Suprapubic skin (tissue), 4 donors: ENCODE measurements around the gene KATNIP. TPM values are rescaled to one million over a fixed set of nuclear protein-coding genes. Genes with fewer than 3 reads are reported as not detected.

Experiments
- DNase-seq, 2 donors: peaks; one replicate each; pipeline ENCODE4 v3.0.0-alpha.2; 2019; ENCODE audit warnings: low spot score in 2 of 2
- H3K27ac ChIP-seq: fragments of 200-600 bp; sonication (generic); one replicate; pipeline ENCODE4 v1.5.1; 2019
- H3K27me3 ChIP-seq: fragments of 200-600 bp; sonication (generic); one replicate; pipeline ENCODE4 v1.5.1; 2019
- H3K36me3 ChIP-seq: fragments of 200-600 bp; sonication (generic); one replicate; pipeline ENCODE4 v1.5.1; 2019
- H3K4me1 ChIP-seq: fragments of 200-600 bp; sonication (generic); one replicate; pipeline ENCODE4 v1.5.1; 2019
- H3K4me3 ChIP-seq: fragments of 200-600 bp; sonication (generic); one replicate; pipeline ENCODE4 v1.5.1; 2019; ENCODE audit warnings: mild to moderate bottlenecking
- H3K9me3 ChIP-seq: fragments of 200-600 bp; sonication (generic); one replicate; pipeline ENCODE4 v1.5.1; 2019
- CTCF ChIP-seq, 2 donors: fragments of 200-600 bp in 1 of 2; fragments of 450-650 bp in 1 of 2; sonication (generic) in 1 of 2; IDR thresholded peaks; one replicate each; pipeline ENCODE4 v1.5.1; 2016 to 2019; ENCODE audit warnings: antibody characterized with exemption in 2 of 2, mild to moderate bottlenecking in 1 of 2, moderate library complexity in 1 of 2
- EP300 ChIP-seq: sonication (generic); formaldehyde crosslinking; IDR thresholded peaks from one replicate; pipeline ENCODE4 v1.6.1; 2017; ENCODE audit warnings: antibody characterized with exemption
- POLR2A ChIP-seq, 2 donors: fragments of 450-650 bp; IDR thresholded peaks; one replicate each; pipeline ENCODE4 v1.6.1; 2017; ENCODE audit warnings: antibody characterized with exemption in 2 of 2, mild to moderate bottlenecking in 2 of 2, moderate library complexity in 2 of 2
- POLR2AphosphoS5 ChIP-seq, 3 donors: sonication (generic); formaldehyde crosslinking; IDR thresholded peaks; one replicate each; pipeline ENCODE4 v1.6.1; 2017; ENCODE audit warnings: antibody characterized with exemption in 3 of 3
- WGBS: methylation state at CpG from one replicate; pipeline ENCODE4 v1.1.5; 2018; 5-methylcytosine and 5-hydroxymethylcytosine counted together
- total RNA-seq, 4 donors: library from RNA; depleted of rRNA; stranded (reverse); fragments of >200 nt; gene quantifications; one replicate each; pipeline ENCODE4 v1.1.0, GENCODE V29; 2016

Gene KATNIP
- total RNA-seq, 4 donors from 2014 or later: 27.6 to 52.7 (median 32.1) TPM

GRCh38 chr16:27556471-27556870 lies 6.5 kb downstream of the KATNIP start:
- Histone ChIP-seq H3K27ac (no peak overlapping the region), H3K4me1 (no peaks in the 10 kb centered on the region), H3K36me3 (no peaks in the 10 kb centered on the region), H3K27me3 (no peaks in the 10 kb centered on the region), H3K4me3 (no peak overlapping the region), H3K9me3 (no peaks in the 10 kb centered on the region)
- no peak for DNase-seq
- 95% methylated on average over 1 of the region's 1 CpG for WGBS
- TF ChIP-seq POLR2A (IDR thresholded peaks at IDR 0.05): no peak
- no peak for TF ChIP-seq CTCF (IDR thresholded peaks at IDR 0.05)
- no peak for TF ChIP-seq POLR2AphosphoS5 (IDR thresholded peaks at IDR 0.05)

GRCh38 chr16:27558434-27558833 lies 8.5 kb downstream of the KATNIP start:
- no peaks in the 10 kb centered on the region for H3K9me3 ChIP-seq
- H3K36me3 ChIP-seq: no peaks in the 10 kb centered on the region
- no peaks in the 10 kb centered on the region for H3K4me1 ChIP-seq
- 82% methylated on average over 3 of the region's 3 CpGs for WGBS
- TF ChIP-seq EP300: no peak
- TF ChIP-seq POLR2A (IDR thresholded peaks at IDR 0.05): no peak
- TF ChIP-seq CTCF (IDR thresholded peaks at IDR 0.05): no peak
- no peak for TF ChIP-seq POLR2AphosphoS5 (IDR thresholded peaks at IDR 0.05)
- H3K4me3 ChIP-seq: no peak overlapping the region
- no peaks in the 10 kb centered on the region for H3K27me3 ChIP-seq
- DNase-seq: no peak
- no peak overlapping the region for H3K27ac ChIP-seq

- H3K27ac ChIP-seq: no peak overlapping the region
- no peak for TF ChIP-seq EP300
- TF ChIP-seq CTCF (IDR thresholded peaks at IDR 0.05): no peak
- TF ChIP-seq POLR2AphosphoS5 (IDR thresholded peaks at IDR 0.05): no peak
- TF ChIP-seq POLR2A (IDR thresholded peaks at IDR 0.05): no peak
- DNase-seq: no peak
- no peaks in the 10 kb centered on the region for H3K36me3 ChIP-seq
- H3K4me1 ChIP-seq: no peaks in the 10 kb centered on the region
- 83% methylated on average over 1 of the region's 1 CpG for WGBS
- no peaks in the 10 kb centered on the region for H3K27me3 ChIP-seq
- no peak overlapping the region for H3K4me3 ChIP-seq
- H3K9me3 ChIP-seq: no peaks in the 10 kb centered on the region
Measured at GRCh38 chr16:27558932-27559331, 9.0 kb downstream of the KATNIP start.

- Histone ChIP-seq H3K27ac (no peak overlapping the region), H3K9me3 (no peaks in the 10 kb centered on the region), H3K4me3 (no peak overlapping the region), H3K36me3 (no peaks in the 10 kb centered on the region), H3K4me1 (no peaks in the 10 kb centered on the region), H3K27me3 (no peaks in the 10 kb centered on the region)
- no peak for DNase-seq
- 96% methylated on average over 8 of the region's 8 CpGs for WGBS
- no peak for TF ChIP-seq EP300
- no peak for TF ChIP-seq CTCF (IDR thresholded peaks at IDR 0.05)
- no peak for TF ChIP-seq POLR2AphosphoS5 (IDR thresholded peaks at IDR 0.05)
- no peak for TF ChIP-seq POLR2A (IDR thresholded peaks at IDR 0.05)
Measured at GRCh38 chr16:27561216-27561615, 11.3 kb downstream of the KATNIP start.

GRCh38 chr16:27564224-27564623 lies 14.3 kb downstream of the KATNIP start:
- TF ChIP-seq POLR2A (IDR thresholded peaks at IDR 0.05): no peak
- no peak for TF ChIP-seq EP300
- no peak for TF ChIP-seq POLR2AphosphoS5 (IDR thresholded peaks at IDR 0.05)
- no peak for TF ChIP-seq CTCF (IDR thresholded peaks at IDR 0.05)
- Histone ChIP-seq H3K4me3 (no peak overlapping the region), H3K27ac (no peak overlapping the region), H3K27me3 (no peaks in the 10 kb centered on the region), H3K9me3 (no peaks in the 10 kb centered on the region), H3K36me3 (no peaks in the 10 kb centered on the region), H3K4me1 (no peaks in the 10 kb centered on the region)
- 62% methylated on average over 5 of the region's 5 CpGs for WGBS
- no peak for DNase-seq
